NCI-H524 treated with DMSO at 0.1 percent for 48 hours (cell line): ENCODE data around the gene SPTBN1.

ENCODE experiments used
- DNase-seq: peaks from one replicate; lab custom pipeline; 2025; lab: John Stamatoyannopoulos, UW

SPTBN1 gene

GRCh38 chr2:54574107-54574859 is 118.2 kb downstream of the SPTBN1 start:
- no peak for DNase-seq

- DNase-seq: no peak
Measured at GRCh38 chr2:54574860-54575247, 118.7 kb downstream of the SPTBN1 start.

GRCh38 chr2:54575379-54575888 is 119.3 kb downstream of the SPTBN1 start:
- DNase-seq: no peak

GRCh38 chr2:54577035-54577434 is 120.9 kb downstream of the SPTBN1 start:
- DNase-seq: no peak

GRCh38 chr2:54577944-54578647 is 122.0 kb downstream of the SPTBN1 start:
- no peak for DNase-seq

GRCh38 chr2:54578648-54579045 is 122.5 kb downstream of the SPTBN1 start:
- DNase-seq: no peak

GRCh38 chr2:54579061-54579681 is 123.0 kb downstream of the SPTBN1 start:
- DNase-seq: no peak

- no peak for DNase-seq
Measured at GRCh38 chr2:54579682-54580620, 123.8 kb downstream of the SPTBN1 start.

- DNase-seq: peak; percentile 67
Measured at GRCh38 chr2:54581326-54582039, 125.4 kb downstream of the SPTBN1 start.

- DNase-seq: no peak
Measured at GRCh38 chr2:54582987-54583386, 126.9 kb downstream of the SPTBN1 start.

- DNase-seq: no peak
Measured at GRCh38 chr2:54584598-54584997, 128.5 kb downstream of the SPTBN1 start.

- DNase-seq: no peak
Measured at GRCh38 chr2:54585136-54585733, 129.1 kb downstream of the SPTBN1 start.

- no peak for DNase-seq
Measured at GRCh38 chr2:54586062-54586461, 129.9 kb downstream of the SPTBN1 start.

- no peak for DNase-seq
Measured at GRCh38 chr2:54586494-54586893, 130.4 kb downstream of the SPTBN1 start.

GRCh38 chr2:54587171-54588016 is 131.3 kb downstream of the SPTBN1 start:
- no peak for DNase-seq

- no peak for DNase-seq
Measured at GRCh38 chr2:54588244-54588899, 132.2 kb downstream of the SPTBN1 start.

GRCh38 chr2:54589038-54589339 is 132.9 kb downstream of the SPTBN1 start:
- no peak for DNase-seq

GRCh38 chr2:54589340-54590215 is 133.5 kb downstream of the SPTBN1 start:
- DNase-seq: no peak
